ENCODE measurements around the gene GLS2. TPM values are rescaled to one million over a fixed set of nuclear protein-coding genes. Genes with fewer than 3 reads are reported as not detected.

The GLS2 gene
- total and polyA plus RNA-seq, 2 donors (not counting 3 experiments of a cell fraction or from before 2014, with no cell fraction given) = 0.04 to 0.33 TPM

GRCh38 chr12:56487448-56488040 lies 417 bp downstream of the GLS2 start:
- ChIA-PET CTCF (interaction anchor here (1.6 kb wide), 1 partner anchor 149 kb away, joined by 4 read pairs; no protein-coding TSS in a partner anchor), POLR2A (no interaction called here)
- Histone ChIP-seq H3K27me3 (ENCODE audit: control insufficient read depth in 2 of 2, insufficient read depth in 2 of 2, low read length in 2 of 2) (peaks cover 24 to 46% of the 10 kb centered on the region in 2 experiments), H3K4me2 (ENCODE audit: insufficient read depth, low read length) (peak overlapping the region; percentile 6), H4K20me1 (replicated peaks; ENCODE audit: control insufficient read depth, extremely low read depth, insufficient read depth, low read length) (no peaks in the 10 kb centered on the region), H3K9me3 (replicated peaks; ENCODE audit: control insufficient read depth, insufficient read depth, low read length) (no peaks in the 10 kb centered on the region), H3K9me1 (replicated peaks; ENCODE audit: control insufficient read depth, extremely low read depth, insufficient read depth, low read length) (no peaks in the 10 kb centered on the region), H3K79me2 (ENCODE audit: control insufficient read depth, insufficient read depth, low read length) (no peaks in the 10 kb centered on the region), H3K9ac (replicated peaks; ENCODE audit: extremely low read depth, insufficient read depth, low read length) (no peak overlapping the region), H3K27ac (ENCODE audit: insufficient read depth, low read depth, low read length) (no peak overlapping the region), H2AFZ (ENCODE audit: low read depth, low read length) (peak overlapping the region; percentile 18), H3K4me3 (replicated peaks in 1 of 3; ENCODE audit: insufficient read depth in 1 of 3, low read depth in 1 of 3, low read length in 3 of 3) (peak overlapping the region in 2 of 3 experiments; percentile 1 to 27), H3K36me3 (ENCODE audit: control insufficient read depth in 2 of 2, extremely low read depth in 1 of 2, insufficient read depth in 2 of 2, low read length in 2 of 2) (no peaks in the 10 kb centered on the region), H3K4me1 (ENCODE audit: control insufficient read depth, extremely low read depth, insufficient read depth, low read length) (peaks cover 4% of the 10 kb centered on the region)
- FAIRE-seq (no peak), DNase-seq (ENCODE audit: low read depth, low spot score) (peak; percentile 6)
- dilution Hi-C loops (cut with MboI; ENCODE audit: extremely low pct_ligation_motif_present, low sequenced_read_pairs) = no loop called here
- no TSS peak for BruUV-seq (replicated peaks)
- intact Hi-C loops (cut with micrococcal nuclease) = no loop called here
- TF ChIP-seq EZH2 (IDR thresholded peaks at IDR 0.05; ENCODE audit: borderline replicate concordance, low read depth, low read length, severe bottlenecking) (peak; percentile 89), JUN (IDR thresholded peaks at IDR 0.05; ENCODE audit: borderline replicate concordance, insufficient read depth, insufficient read length, low read depth) (no peak)

- Histone ChIP-seq H3K36me3 (ENCODE audit: control insufficient read depth in 2 of 2, extremely low read depth in 1 of 2, insufficient read depth in 2 of 2, low read length in 2 of 2) (no peaks in the 10 kb centered on the region), H4K20me1 (replicated peaks; ENCODE audit: control insufficient read depth, extremely low read depth, insufficient read depth, low read length) (no peaks in the 10 kb centered on the region), H3K9ac (replicated peaks; ENCODE audit: extremely low read depth, insufficient read depth, low read length) (no peak overlapping the region), H3K4me3 (replicated peaks in 1 of 3; ENCODE audit: insufficient read depth in 1 of 3, low read depth in 1 of 3, low read length in 3 of 3) (no peak overlapping the region), H3K4me1 (ENCODE audit: control insufficient read depth, extremely low read depth, insufficient read depth, low read length) (peaks cover 4% of the 10 kb centered on the region), H2AFZ (ENCODE audit: low read depth, low read length) (no peak overlapping the region), H3K27me3 (ENCODE audit: control insufficient read depth in 2 of 2, insufficient read depth in 2 of 2, low read length in 2 of 2) (peaks cover 22 to 40% of the 10 kb centered on the region in 2 experiments), H3K79me2 (ENCODE audit: control insufficient read depth, insufficient read depth, low read length) (no peaks in the 10 kb centered on the region), H3K4me2 (ENCODE audit: insufficient read depth, low read length) (no peak overlapping the region), H3K9me3 (replicated peaks; ENCODE audit: control insufficient read depth, insufficient read depth, low read length) (no peaks in the 10 kb centered on the region), H3K27ac (ENCODE audit: insufficient read depth, low read depth, low read length) (no peak overlapping the region), H3K9me1 (replicated peaks; ENCODE audit: control insufficient read depth, extremely low read depth, insufficient read depth, low read length) (no peaks in the 10 kb centered on the region)
- CTCF ChIA-PET = no interaction called here
- DNase-seq (ENCODE audit: low read depth, low spot score) (no peak), FAIRE-seq (no peak)
- dilution Hi-C loops (cut with MboI; ENCODE audit: extremely low pct_ligation_motif_present, low sequenced_read_pairs) (no loop called here), intact Hi-C loops (cut with micrococcal nuclease) (no loop called here)
- TF ChIP-seq POLR2A (IDR thresholded peaks at IDR 0.05; ENCODE audit: low read depth, low read length) = no peak
- TF ChIP-seq MYC (IDR thresholded peaks at IDR 0.05; ENCODE audit: low read depth, low read length) = no peak
- TF ChIP-seq POLR2AphosphoS5 (IDR thresholded peaks at IDR 0.05; ENCODE audit: insufficient read depth, low read depth, low read length) = no peak
- TF ChIP-seq FOS (IDR thresholded peaks at IDR 0.05; ENCODE audit: borderline replicate concordance, insufficient read depth, low read length) = no peak
- TF ChIP-seq CTCF (IDR thresholded peaks at IDR 0.05; ENCODE audit: extremely low read depth in 1 of 2, insufficient read depth in 1 of 2, low read depth in 1 of 2, low read length in 2 of 2) = no peak
- TF ChIP-seq GATA2 (IDR thresholded peaks at IDR 0.05; ENCODE audit: insufficient read depth, insufficient read length, low read depth, low read length) = no peak
- TF ChIP-seq EZH2 (IDR thresholded peaks at IDR 0.05; ENCODE audit: borderline replicate concordance, low read depth, low read length, severe bottlenecking) = no peak
- no peak for TF ChIP-seq MAX (IDR thresholded peaks at IDR 0.05; ENCODE audit: insufficient read depth, insufficient read length)
- TF ChIP-seq JUN (IDR thresholded peaks at IDR 0.05; ENCODE audit: borderline replicate concordance, insufficient read depth, insufficient read length, low read depth) = no peak
- BruUV-seq (replicated peaks) = no TSS peak
- POLR2A ChIA-PET = no interaction called here
These were observed 1.3 kb downstream of the GLS2 start for GRCh38 chr12:56486694-56487093.

All from endothelial cell of umbilical vein (primary cell).